GM10266 (cell line): ENCODE measurements around the gene ANAPC16.

Source experiments
- DNase-seq: peaks from one replicate; pipeline ENCODE4 v3.0.0; 2012; ENCODE audit errors: extremely low spot score
- CTCF ChIP-seq: IDR thresholded peaks from 2 replicates; pipeline ENCODE4 v1.5.1; 2012; ENCODE audit warnings: mild to moderate bottlenecking, low read depth; ENCODE audit not compliant: control insufficient read depth, insufficient read depth; ENCODE audit errors: missing control alignments

Gene ANAPC16

GRCh38 chr10:72238392-72239175, 22.8 kb downstream of the ANAPC16 start:
- no peak for TF ChIP-seq CTCF
- DNase-seq: no peak

DNA sequence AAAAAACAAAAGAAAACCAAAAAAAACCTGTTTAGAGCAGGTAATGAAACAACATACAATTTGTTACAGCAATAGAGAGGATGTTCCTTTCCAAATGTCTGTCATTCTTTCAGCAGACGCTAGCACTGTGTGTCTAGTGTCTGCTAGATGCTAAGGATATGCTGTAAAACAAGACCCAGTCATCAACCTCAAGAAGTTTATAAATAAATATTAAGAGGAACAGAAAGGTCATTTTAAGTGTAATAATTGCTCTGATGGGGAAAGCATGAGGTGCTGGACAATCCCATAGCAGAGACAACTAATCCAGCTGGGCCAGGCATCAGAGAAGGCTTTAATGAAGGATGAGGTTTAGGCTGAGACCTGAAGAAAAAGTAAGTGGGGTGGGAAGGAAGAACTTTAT, 23.6 kb downstream of the ANAPC16 start:
- DNase-seq: no peak

GRCh38 chr10:72240371-72240770, 24.6 kb downstream of the ANAPC16 start:
- TF ChIP-seq CTCF: no peak
- no peak for DNase-seq

More for the DNA sequence above, 23.6 kb downstream of the ANAPC16 start:
- no peak for TF ChIP-seq CTCF

GRCh38 chr10:72241691-72242252, 26.0 kb downstream of the ANAPC16 start:
- no peak for TF ChIP-seq CTCF
- no peak for DNase-seq

DNA sequence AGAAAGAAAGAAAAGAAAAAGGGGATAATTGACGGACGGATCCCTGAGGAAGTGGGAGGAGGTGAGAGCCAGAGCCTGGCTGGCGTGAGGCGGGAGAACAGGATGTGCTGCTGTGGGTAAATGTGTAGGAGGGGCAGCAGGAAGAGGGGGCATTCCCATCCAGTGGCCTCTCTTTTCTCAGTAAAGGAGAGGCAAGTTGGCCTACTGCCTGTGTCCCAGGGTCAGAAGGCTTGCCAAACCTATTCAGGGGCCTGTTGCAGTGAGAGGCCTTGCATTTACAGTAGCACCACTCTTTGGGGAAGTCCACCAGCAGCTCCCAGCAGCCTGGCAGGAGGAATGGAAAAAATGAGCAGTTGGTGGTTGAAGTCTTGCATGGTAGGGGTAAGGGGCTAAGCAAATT, 26.9 kb downstream of the ANAPC16 start:
- DNase-seq: no peak
- TF ChIP-seq CTCF: no peak

DNA sequence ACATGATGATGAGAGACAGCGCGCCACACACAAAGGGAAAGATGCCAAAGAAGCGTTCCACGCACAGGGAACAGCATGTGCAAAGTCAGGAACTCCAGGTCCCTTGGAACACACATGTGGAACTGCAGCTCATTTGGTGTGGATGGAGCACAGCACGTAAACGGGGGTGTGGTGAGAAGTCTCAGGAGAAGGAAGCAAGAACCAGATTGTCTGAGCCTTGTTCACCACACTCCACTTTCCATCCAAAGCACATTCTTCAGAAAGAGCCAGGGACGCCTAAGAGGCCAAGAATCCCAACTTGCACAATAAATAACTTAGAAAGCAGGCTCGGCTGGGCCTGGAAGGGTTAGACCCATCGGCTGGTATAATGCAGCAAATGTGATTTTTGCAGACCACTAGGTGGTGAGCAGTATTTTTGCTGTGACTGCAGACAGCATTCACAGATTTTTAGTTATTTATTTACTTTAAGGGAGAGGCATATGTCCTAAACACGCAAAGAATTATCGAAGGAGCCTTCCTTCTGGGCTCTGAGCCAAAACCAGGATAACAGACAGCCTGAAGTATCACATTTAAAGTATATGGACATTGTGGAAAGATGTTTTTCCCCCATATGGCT, 28.1 kb downstream of the ANAPC16 start:
- DNase-seq: no peak
- TF ChIP-seq CTCF: peak; percentile 13

- DNase-seq: no peak
- TF ChIP-seq CTCF: no peak
Measured at GRCh38 chr10:72244573-72245038, 28.8 kb downstream of the ANAPC16 start.
